ENCODE results near the gene PITPNC1. TPM values are rescaled to one million over a fixed set of nuclear protein-coding genes. Genes with fewer than 3 reads are reported as not detected.
A peak's percentile ranks its signal among the peaks of the same experiment; 100 is the strongest.
"Not testable (repeated sequence)": the region's sequence is repeated elsewhere in the genome, so short reads cannot be mapped to it uniquely, and the experiment has no call there.

Gene PITPNC1
- polyA plus RNA-seq, 1 of the 3 experiments (the other 2 are of a cell fraction): 18.4 TPM

DNA sequence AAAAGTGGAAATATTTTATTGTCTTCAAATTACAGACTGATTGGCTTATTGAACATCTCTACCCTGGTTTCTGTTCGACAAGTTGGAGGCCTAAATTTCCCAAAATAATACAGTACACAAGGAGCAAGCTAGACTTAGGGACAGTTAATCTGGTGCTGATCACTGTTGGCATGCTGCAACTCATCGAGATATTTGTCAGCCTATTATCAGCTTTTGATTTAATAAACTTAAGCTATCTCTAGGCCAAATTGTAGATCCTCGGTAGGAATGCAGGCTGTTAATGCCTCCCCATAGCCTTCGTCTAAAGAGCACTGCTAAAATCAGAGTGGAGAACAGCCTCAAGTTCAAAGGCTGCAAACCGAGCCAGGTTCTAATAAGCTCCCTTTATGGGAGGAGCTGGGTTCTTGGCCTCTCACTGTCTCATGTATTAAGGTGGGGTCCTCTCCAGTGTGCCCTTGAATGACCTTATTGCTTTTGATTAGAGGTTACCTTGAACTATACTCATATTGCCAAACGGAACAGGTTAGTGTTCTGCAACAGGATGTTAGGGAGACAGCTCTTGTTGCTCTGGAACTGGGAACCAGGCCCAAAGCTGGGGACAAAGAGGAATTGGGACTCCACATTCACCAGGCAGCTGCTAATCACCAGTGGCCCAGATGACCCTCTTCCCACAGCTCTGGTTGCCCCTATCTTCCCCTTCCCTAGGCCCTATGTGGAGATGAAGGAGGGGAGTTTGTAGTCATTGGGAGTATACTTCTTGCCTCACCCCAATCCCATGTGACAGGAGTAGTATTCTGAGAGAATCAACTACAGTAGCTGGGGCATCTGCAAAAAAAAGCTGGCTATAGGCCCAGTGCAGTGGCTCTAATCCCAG, 271.2 kb downstream of the PITPNC1 start:
- no peaks in the 10 kb centered on the region for H3K79me2 ChIP-seq (ENCODE audit: insufficient read depth)
- H3K4me2 ChIP-seq: no peak overlapping the region
- TF ChIP-seq RCOR1 (IDR thresholded peaks at IDR 0.05; ENCODE audit: low read length) (peak; percentile 86; the same call in 1 of the 2 replicates), RAD21 (IDR thresholded peaks at IDR 0.05; ENCODE audit: low read length) (no peak)
- no peaks in the 10 kb centered on the region for H3K36me3 ChIP-seq (replicated peaks in 1 of 2; ENCODE audit: control insufficient read depth in 1 of 2, insufficient read depth in 2 of 2, low read length in 1 of 2)
- H3K9me2 ChIP-seq: no peaks in the 10 kb centered on the region
- DNase-seq: no peak
- no peaks in the 10 kb centered on the region for H3K9me3 ChIP-seq
- peaks cover 0 to 7% of the 10 kb centered on the region in 2 experiments; a peak in 1 of 4 replicates for H3K4me1 ChIP-seq (ENCODE audit: control insufficient read depth in 1 of 2, insufficient read depth in 2 of 2, low read depth in 1 of 2, low read length in 1 of 2)
- H2AFZ ChIP-seq (ENCODE audit: low read depth): no peak overlapping the region
- no peak overlapping the region for H3K27ac ChIP-seq (ENCODE audit: low read depth in 2 of 2, low read length in 1 of 2)
- no peaks in the 10 kb centered on the region for H3F3A ChIP-seq (replicated peaks; ENCODE audit: insufficient read depth)
- no peak overlapping the region for H3K9ac ChIP-seq
- ChIA-PET CTCF (interaction anchor here (0.6 to 3.0 kb wide), 9 partner anchors 10 to 748 kb away, joined by 3 to 14 read pairs (median 5); no protein-coding TSS in a partner anchor), POLR2A (interaction anchor here (0.6 to 1.6 kb wide), 2 partner anchors 11 to 205 kb away, joined by 3 to 5 read pairs; no protein-coding TSS in a partner anchor)
- no peak overlapping the region for H3K4me3 ChIP-seq (ENCODE audit: low read depth in 2 of 2, low read length in 1 of 2)
- no peaks in the 10 kb centered on the region for H3K27me3 ChIP-seq (ENCODE audit: insufficient read depth)
- H4K20me1 ChIP-seq (ENCODE audit: insufficient read depth): no peaks in the 10 kb centered on the region
- 69% methylated on average over 6 of the region's 6 CpGs for WGBS (ENCODE audit: low lambda C conversion rate)

- 91% methylated on average over 3 of the region's 3 CpGs for WGBS (ENCODE audit: low lambda C conversion rate)
- not testable (repeated sequence) for H4K20me1 ChIP-seq (ENCODE audit: insufficient read depth); H3K9me3 ChIP-seq; H3K79me2 ChIP-seq (ENCODE audit: insufficient read depth); H3K4me2 ChIP-seq; H3K4me3 ChIP-seq (ENCODE audit: low read depth in 2 of 2, low read length in 1 of 2); H3K27me3 ChIP-seq (ENCODE audit: insufficient read depth); H2AFZ ChIP-seq (ENCODE audit: low read depth); H3K4me1 ChIP-seq (ENCODE audit: control insufficient read depth in 1 of 2, insufficient read depth in 2 of 2, low read depth in 1 of 2, low read length in 1 of 2); H3K36me3 ChIP-seq (replicated peaks in 1 of 2; ENCODE audit: control insufficient read depth in 1 of 2, insufficient read depth in 2 of 2, low read length in 1 of 2); H3F3A ChIP-seq (replicated peaks; ENCODE audit: insufficient read depth); DNase-seq; H3K9me2 ChIP-seq; H3K9ac ChIP-seq; H3K27ac ChIP-seq (ENCODE audit: low read depth in 2 of 2, low read length in 1 of 2)
- ChIA-PET CTCF (interaction anchor here (0.9 to 3.0 kb wide), 6 partner anchors 19 to 749 kb away, joined by 3 to 14 read pairs (median 6); no protein-coding TSS in a partner anchor), POLR2A (interaction anchor here (0.6 to 1.6 kb wide), 2 partner anchors 11 to 206 kb away, joined by 3 to 5 read pairs; no protein-coding TSS in a partner anchor)
Measured at GRCh38 chr17:67648906-67649295, 271.8 kb downstream of the PITPNC1 start.

GRCh38 chr17:67649891-67650290, 272.8 kb downstream of the PITPNC1 start:
- peaks cover 0 to 7% of the 10 kb centered on the region in 2 experiments; a peak in 1 of 4 replicates for H3K4me1 ChIP-seq (ENCODE audit: control insufficient read depth in 1 of 2, insufficient read depth in 2 of 2, low read depth in 1 of 2, low read length in 1 of 2)
- H3K4me2 ChIP-seq: no peak overlapping the region
- H3K4me3 ChIP-seq (ENCODE audit: low read depth in 2 of 2, low read length in 1 of 2): no peak overlapping the region
- CTCF ChIA-PET: interaction anchor here (1.1 to 3.0 kb wide), 5 partner anchors 13 to 276 kb away, joined by 3 to 14 read pairs (median 6); no protein-coding TSS in a partner anchor
- no peaks in the 10 kb centered on the region for H3K79me2 ChIP-seq (ENCODE audit: insufficient read depth)
- H3K36me3 ChIP-seq (replicated peaks in 1 of 2; ENCODE audit: control insufficient read depth in 1 of 2, insufficient read depth in 2 of 2, low read length in 1 of 2): no peaks in the 10 kb centered on the region
- H4K20me1 ChIP-seq (ENCODE audit: insufficient read depth): no peaks in the 10 kb centered on the region
- TF ChIP-seq TEAD4 (IDR thresholded peaks at IDR 0.05; ENCODE audit: borderline replicate concordance, insufficient read depth) (no peak), USF2 (IDR thresholded peaks at IDR 0.05; ENCODE audit: borderline replicate concordance, low read depth, low read length) (no peak)
- TF ChIP-seq, protein P1, sequence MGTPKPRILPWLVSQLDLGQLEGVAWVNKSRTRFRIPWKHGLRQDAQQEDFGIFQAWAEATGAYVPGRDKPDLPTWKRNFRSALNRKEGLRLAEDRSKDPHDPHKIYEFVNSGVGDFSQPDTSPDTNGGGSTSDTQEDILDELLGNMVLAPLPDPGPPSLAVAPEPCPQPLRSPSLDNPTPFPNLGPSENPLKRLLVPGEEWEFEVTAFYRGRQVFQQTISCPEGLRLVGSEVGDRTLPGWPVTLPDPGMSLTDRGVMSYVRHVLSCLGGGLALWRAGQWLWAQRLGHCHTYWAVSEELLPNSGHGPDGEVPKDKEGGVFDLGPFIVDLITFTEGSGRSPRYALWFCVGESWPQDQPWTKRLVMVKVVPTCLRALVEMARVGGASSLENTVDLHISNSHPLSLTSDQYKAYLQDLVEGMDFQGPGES (IDR thresholded peaks at IDR 0.05; ENCODE audit: low read depth, low read length): no peak
- no peak overlapping the region for H3K27ac ChIP-seq (ENCODE audit: low read depth in 2 of 2, low read length in 1 of 2)
- no peaks in the 10 kb centered on the region for H3K9me2 ChIP-seq
- H3K27me3 ChIP-seq (ENCODE audit: insufficient read depth): no peaks in the 10 kb centered on the region
- POLR2A ChIA-PET: interaction anchor here (1.0 kb wide), 1 partner anchor 265 kb away, joined by 3 read pairs; no protein-coding TSS in a partner anchor
- 84% methylated on average over 3 of the region's 3 CpGs for WGBS (ENCODE audit: low lambda C conversion rate)
- H3K9ac ChIP-seq: no peak overlapping the region
- no peaks in the 10 kb centered on the region for H3K9me3 ChIP-seq
- no peak for DNase-seq
- no peak overlapping the region for H2AFZ ChIP-seq (ENCODE audit: low read depth)
- no peaks in the 10 kb centered on the region for H3F3A ChIP-seq (replicated peaks; ENCODE audit: insufficient read depth)

- not testable (repeated sequence) for H3K4me1 ChIP-seq (ENCODE audit: control insufficient read depth in 1 of 2, insufficient read depth in 2 of 2, low read depth in 1 of 2, low read length in 1 of 2); H3K4me3 ChIP-seq (ENCODE audit: low read depth in 2 of 2, low read length in 1 of 2); H2AFZ ChIP-seq (ENCODE audit: low read depth); H3K9me3 ChIP-seq; H3F3A ChIP-seq (replicated peaks; ENCODE audit: insufficient read depth); H3K79me2 ChIP-seq (ENCODE audit: insufficient read depth); H3K36me3 ChIP-seq (replicated peaks in 1 of 2; ENCODE audit: control insufficient read depth in 1 of 2, insufficient read depth in 2 of 2, low read length in 1 of 2); H3K27ac ChIP-seq (ENCODE audit: low read depth in 2 of 2, low read length in 1 of 2); H4K20me1 ChIP-seq (ENCODE audit: insufficient read depth); DNase-seq; H3K9me2 ChIP-seq; H3K27me3 ChIP-seq (ENCODE audit: insufficient read depth); H3K4me2 ChIP-seq; H3K9ac ChIP-seq
- ChIA-PET CTCF (interaction anchor here (1.1 to 2.1 kb wide), 2 partner anchors 39 to 272 kb away, joined by 4 to 10 read pairs; no protein-coding TSS in a partner anchor), POLR2A (interaction anchor here (1.0 kb wide), 1 partner anchor 266 kb away, joined by 3 read pairs; no protein-coding TSS in a partner anchor)
- WGBS (ENCODE audit: low lambda C conversion rate): 89% methylated on average over 7 of the region's 7 CpGs
Measured at GRCh38 chr17:67651218-67651579, 274.1 kb downstream of the PITPNC1 start.
